ENCODE results near the gene LSM5. TPM values are rescaled to one million over a fixed set of nuclear protein-coding genes. Genes with fewer than 3 reads are reported as not detected.
"Not testable (repeated sequence)": the region's sequence is repeated elsewhere in the genome, so short reads cannot be mapped to it uniquely, and the experiment has no call there.

The LSM5 gene
- total and polyA plus RNA-seq, 3 donors from 2014 or later = 18.9 to 42.6 (median 19.6) TPM

GRCh38 chr7:32472015-32472414 is 18.2 kb downstream of the LSM5 start:
- H3K36me3 ChIP-seq (ENCODE audit: low read depth, missing control alignments) = no peaks in the 10 kb centered on the region
- no peak overlapping the region for H3K27ac ChIP-seq
- H3K27me3 ChIP-seq = no peaks in the 10 kb centered on the region
- no peak for DNase-seq
- TF ChIP-seq, protein P1, sequence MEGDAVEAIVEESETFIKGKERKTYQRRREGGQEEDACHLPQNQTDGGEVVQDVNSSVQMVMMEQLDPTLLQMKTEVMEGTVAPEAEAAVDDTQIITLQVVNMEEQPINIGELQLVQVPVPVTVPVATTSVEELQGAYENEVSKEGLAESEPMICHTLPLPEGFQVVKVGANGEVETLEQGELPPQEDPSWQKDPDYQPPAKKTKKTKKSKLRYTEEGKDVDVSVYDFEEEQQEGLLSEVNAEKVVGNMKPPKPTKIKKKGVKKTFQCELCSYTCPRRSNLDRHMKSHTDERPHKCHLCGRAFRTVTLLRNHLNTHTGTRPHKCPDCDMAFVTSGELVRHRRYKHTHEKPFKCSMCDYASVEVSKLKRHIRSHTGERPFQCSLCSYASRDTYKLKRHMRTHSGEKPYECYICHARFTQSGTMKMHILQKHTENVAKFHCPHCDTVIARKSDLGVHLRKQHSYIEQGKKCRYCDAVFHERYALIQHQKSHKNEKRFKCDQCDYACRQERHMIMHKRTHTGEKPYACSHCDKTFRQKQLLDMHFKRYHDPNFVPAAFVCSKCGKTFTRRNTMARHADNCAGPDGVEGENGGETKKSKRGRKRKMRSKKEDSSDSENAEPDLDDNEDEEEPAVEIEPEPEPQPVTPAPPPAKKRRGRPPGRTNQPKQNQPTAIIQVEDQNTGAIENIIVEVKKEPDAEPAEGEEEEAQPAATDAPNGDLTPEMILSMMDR (IDR thresholded peaks at IDR 0.05) = no peak
- TF ChIP-seq POLR2A (IDR thresholded peaks at IDR 0.05) = no peak
- WGBS, 2 donors = 86 to 90% methylated on average over 9 of the region's 9 CpGs
- H3K4me3 ChIP-seq = no peak overlapping the region
- no peaks in the 10 kb centered on the region for H3K4me1 ChIP-seq
- no peaks in the 10 kb centered on the region for H3K9me3 ChIP-seq
- intact Hi-C loops (cut with DNase I; ENCODE audit: low total_unique reads) = no loop called here

DNA sequence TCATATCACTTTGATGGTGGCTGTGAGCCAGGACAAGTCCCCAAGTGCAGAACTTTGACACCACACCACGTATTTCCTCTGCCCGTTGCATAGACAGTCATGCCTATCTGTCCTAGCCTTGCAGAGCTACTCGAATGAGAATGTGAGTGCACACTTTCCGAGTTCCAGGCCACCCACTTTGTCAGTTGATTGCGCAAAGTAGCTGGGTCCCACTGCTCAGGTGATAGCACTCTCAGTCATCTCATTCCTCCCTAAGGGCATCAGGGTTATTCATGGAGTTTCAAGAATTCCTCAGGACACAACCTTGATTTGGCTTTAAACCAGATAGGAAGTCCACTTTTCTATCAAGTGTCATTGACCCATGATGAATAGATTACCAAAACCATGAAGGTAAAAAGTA is 19.3 kb downstream of the LSM5 start:
- no peak for TF ChIP-seq POLR2A (IDR thresholded peaks at IDR 0.05)
- TF ChIP-seq, protein P1 (IDR thresholded peaks at IDR 0.05) = no peak
- Histone ChIP-seq H3K27ac (no peak overlapping the region), H3K4me3 (no peak overlapping the region), H3K27me3 (no peaks in the 10 kb centered on the region), H3K4me1 (no peaks in the 10 kb centered on the region), H3K9me3 (no peaks in the 10 kb centered on the region), H3K36me3 (ENCODE audit: low read depth, missing control alignments) (no peaks in the 10 kb centered on the region)
- no peak for DNase-seq
- 75 to 79% methylated on average over 5 of the region's 5 CpGs for WGBS, 2 donors
- intact Hi-C loops (cut with DNase I; ENCODE audit: low total_unique reads) = no loop called here

GRCh38 chr7:32470004-32470403 is 20.2 kb downstream of the LSM5 start:
- intact Hi-C loops (cut with DNase I; ENCODE audit: low total_unique reads); H3K27me3 ChIP-seq; H3K36me3 ChIP-seq (ENCODE audit: low read depth, missing control alignments); H3K4me1 ChIP-seq; H3K27ac ChIP-seq; DNase-seq; H3K4me3 ChIP-seq; H3K9me3 ChIP-seq: not testable (repeated sequence)
- 38 to 91% methylated on average over 1 of the region's 2 CpGs for WGBS, 2 donors

- intact Hi-C loops (cut with DNase I; ENCODE audit: low total_unique reads); DNase-seq: not testable (repeated sequence)
These were observed 25.4 kb downstream of the LSM5 start for GRCh38 chr7:32464641-32465416.

GRCh38 chr7:32462977-32463376 is 27.2 kb downstream of the LSM5 start:
- Histone ChIP-seq H3K4me3 (no peak overlapping the region), H3K4me1 (no peaks in the 10 kb centered on the region), H3K9me3 (no peaks in the 10 kb centered on the region), H3K36me3 (ENCODE audit: low read depth, missing control alignments) (no peaks in the 10 kb centered on the region), H3K27ac (no peak overlapping the region), H3K27me3 (no peaks in the 10 kb centered on the region)
- no peak for TF ChIP-seq POLR2A (IDR thresholded peaks at IDR 0.05)
- TF ChIP-seq, protein P1 (IDR thresholded peaks at IDR 0.05) = no peak
- intact Hi-C loops (cut with DNase I; ENCODE audit: low total_unique reads) = no loop called here
- DNase-seq = no peak
- WGBS, 2 donors = 87 to 100% methylated on average over 1 of the region's 1 CpG

More at GRCh38 chr7:32464641-32465416, 25.4 kb downstream of the LSM5 start:
- H3K4me1 ChIP-seq; H3K4me3 ChIP-seq; H3K36me3 ChIP-seq (ENCODE audit: low read depth, missing control alignments); H3K27ac ChIP-seq; H3K27me3 ChIP-seq; H3K9me3 ChIP-seq: not testable (repeated sequence)
- 64 to 86% methylated on average over 14 to 23 of the region's 30 CpGs for WGBS, 2 donors

- DNase-seq = no peak
- TF ChIP-seq, protein P1 (IDR thresholded peaks at IDR 0.05) = no peak
- TF ChIP-seq POLR2A (IDR thresholded peaks at IDR 0.05) = no peak
- Histone ChIP-seq H3K27ac (no peak overlapping the region), H3K27me3 (no peaks in the 10 kb centered on the region), H3K4me1 (no peaks in the 10 kb centered on the region), H3K36me3 (ENCODE audit: low read depth, missing control alignments) (no peaks in the 10 kb centered on the region), H3K9me3 (no peaks in the 10 kb centered on the region), H3K4me3 (no peak overlapping the region)
- intact Hi-C loops (cut with DNase I; ENCODE audit: low total_unique reads) = no loop called here
These were observed 27.7 kb downstream of the LSM5 start for GRCh38 chr7:32462451-32462850.
